A204.1 (cell line): ENCODE results near the gene HCCS.
"Not testable (repeated sequence)": the region's sequence is repeated elsewhere in the genome, so short reads cannot be mapped to it uniquely, and the experiment has no call there.

ENCODE experiments used
- FAIRE-seq: peaks from 2 replicates; lab custom pipeline; 2012; peaks lifted over from hg19 to GRCh38; lab: Jason Lieb, UNC

The HCCS gene

GRCh38 chrX:11111037-11111851, at the start of gene HCCS:
Gene HCCS, plus strand, starts transcription at chrX:11111332. Its CDS starts 729 bp downstream, at chrX:11112061.
- peak; percentile 19 for FAIRE-seq

- FAIRE-seq, result no peak
Measured at GRCh38 chrX:11064276-11064675, 46.9 kb upstream of the HCCS start.

DNA sequence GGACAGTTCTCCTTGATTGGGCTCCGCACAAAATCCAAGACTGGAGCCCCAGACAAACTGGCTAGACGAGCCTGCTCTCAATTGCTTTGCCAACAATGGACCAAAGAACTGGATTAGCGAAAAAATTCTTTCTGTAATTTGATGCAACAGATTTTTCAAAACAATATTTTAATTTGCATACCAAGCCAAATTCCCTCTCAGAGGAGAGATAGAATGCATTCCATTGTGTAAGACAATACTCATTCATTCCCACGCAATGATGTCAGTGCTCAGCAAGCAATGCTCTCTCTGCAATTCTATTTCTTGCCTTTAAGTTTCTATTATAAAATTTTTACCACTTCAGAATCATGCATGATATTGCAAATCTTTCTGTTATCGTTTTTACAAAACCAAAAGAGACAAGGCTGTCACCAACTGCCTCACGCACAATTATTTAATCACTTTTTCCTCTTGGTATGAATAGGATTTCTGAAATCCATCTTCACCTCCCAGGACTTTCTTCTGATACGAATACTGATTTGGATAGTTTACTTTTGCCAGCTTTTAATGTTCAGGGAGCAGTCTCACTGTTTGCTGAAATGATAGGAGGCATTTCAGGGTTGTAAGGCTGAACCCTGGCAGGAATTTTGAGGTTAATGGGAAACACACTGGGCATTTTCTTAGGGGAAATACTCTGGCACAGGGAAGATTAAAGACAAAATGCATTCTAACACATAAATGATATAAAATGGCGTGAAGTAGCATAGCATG, 46.1 kb upstream of the HCCS start:
- no peak for FAIRE-seq

- FAIRE-seq, result no peak
Measured at GRCh38 chrX:11066812-11067211, 44.3 kb upstream of the HCCS start.

DNA sequence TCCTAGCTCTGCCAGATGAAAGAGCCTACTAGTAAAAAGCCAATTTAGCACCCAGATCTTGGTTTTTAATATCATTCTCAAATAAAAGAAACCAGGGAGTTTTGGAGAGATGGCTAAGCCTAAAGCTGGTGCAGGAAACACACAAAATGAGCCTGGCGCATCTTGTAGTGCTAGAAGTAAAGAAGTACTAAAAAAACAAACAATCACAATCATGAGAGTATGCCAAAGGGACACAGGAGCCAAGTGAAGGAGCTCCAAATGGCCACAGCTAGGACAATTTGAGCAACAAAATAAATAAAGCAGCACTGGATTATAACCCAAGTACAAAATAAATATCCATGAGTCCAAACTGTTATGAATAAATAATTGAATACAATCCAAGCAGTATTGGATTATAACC, 37.8 kb upstream of the HCCS start:
- no peak for FAIRE-seq

- no peak for FAIRE-seq
Measured at GRCh38 chrX:11080741-11081305, 30.3 kb upstream of the HCCS start.

GRCh38 chrX:11081511-11081910, 29.6 kb upstream of the HCCS start:
- FAIRE-seq, result no peak

DNA sequence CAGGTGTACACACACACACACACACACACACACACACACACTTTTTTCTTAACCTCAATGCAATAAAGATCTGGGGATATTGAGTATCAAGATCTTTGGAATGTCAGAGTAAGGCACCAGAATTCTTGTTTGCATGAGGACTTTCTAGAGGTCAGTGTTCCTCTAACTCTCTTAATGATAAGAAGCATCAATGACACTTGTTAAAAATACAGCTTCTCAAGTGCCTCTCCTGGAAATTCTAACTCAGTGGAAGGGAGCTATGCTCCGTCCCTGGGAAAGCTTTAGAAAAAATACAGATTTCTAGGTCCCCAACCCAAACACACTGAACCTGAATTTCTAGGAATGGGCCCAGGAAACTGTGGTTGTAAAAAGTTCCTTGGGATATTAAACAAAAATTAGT, 25.8 kb upstream of the HCCS start:
- no peak for FAIRE-seq

- no peak for FAIRE-seq
Measured at GRCh38 chrX:11089802-11090201, 21.3 kb upstream of the HCCS start.

- no peak for FAIRE-seq
Measured at GRCh38 chrX:11097933-11098332, 13.2 kb upstream of the HCCS start.

GRCh38 chrX:11099465-11099864, 11.7 kb upstream of the HCCS start:
- no peak for FAIRE-seq

- peak; percentile 91 for FAIRE-seq
Measured at GRCh38 chrX:11100281-11101035, 10.7 kb upstream of the HCCS start.

DNA sequence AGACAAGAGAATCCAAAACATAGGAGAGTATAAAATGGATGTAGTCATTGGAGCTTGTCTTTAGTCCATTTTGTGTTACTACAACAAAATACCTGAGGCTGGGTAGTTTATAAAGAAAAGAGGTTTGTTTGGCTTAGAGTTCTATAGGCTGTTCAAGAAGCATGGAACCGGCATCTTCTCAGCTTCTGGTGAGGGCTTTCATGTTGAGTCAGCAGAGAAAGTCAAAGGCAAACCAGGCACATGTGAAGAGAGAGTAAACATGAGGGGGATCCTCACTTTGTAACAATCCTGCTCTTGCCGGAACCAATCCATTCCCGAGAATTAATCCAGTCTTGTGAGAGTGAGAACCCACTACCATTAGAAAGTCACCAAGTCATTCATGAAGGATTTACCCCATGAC, 8.1 kb upstream of the HCCS start:
- no peak for FAIRE-seq

GRCh38 chrX:11103751-11104150, 7.4 kb upstream of the HCCS start:
- no peak for FAIRE-seq

GRCh38 chrX:11105080-11105479, 6.1 kb upstream of the HCCS start:
- no peak for FAIRE-seq

DNA sequence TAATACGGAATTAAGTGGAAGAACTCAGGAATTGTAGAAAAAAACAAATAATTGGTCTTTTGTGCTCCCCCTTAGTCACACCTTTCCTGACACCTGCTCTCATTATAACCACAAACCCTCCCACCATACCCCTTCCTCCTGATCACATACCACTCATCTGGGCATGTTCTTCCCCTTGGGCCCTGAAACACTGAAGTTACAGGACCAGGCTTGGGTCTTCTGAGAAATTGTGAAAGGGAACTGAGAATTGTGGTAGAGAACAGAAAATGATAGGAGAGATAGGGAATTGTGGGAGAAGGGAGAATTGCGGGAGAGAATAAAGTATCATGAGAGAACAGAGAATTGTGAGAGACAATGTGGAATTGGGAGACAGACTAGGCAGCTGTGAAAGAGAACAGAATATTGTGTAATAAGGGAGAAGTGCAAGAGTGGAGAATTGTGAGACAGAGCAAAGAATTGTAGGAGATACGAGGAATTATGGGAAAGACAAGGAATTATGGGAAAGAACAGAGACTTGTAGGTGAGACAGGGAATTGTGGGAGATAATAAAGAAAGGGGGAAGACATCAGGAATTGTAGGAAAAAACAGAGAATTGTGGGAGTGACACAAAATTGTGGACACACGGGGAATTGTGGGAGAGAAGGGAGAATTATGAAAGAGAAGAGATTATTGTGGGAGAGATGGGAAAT, 2.7 kb upstream of the HCCS start:
- no peak for FAIRE-seq

- FAIRE-seq, result no peak
Measured at GRCh38 chrX:11109968-11110367, 1.2 kb upstream of the HCCS start.

GRCh38 chrX:11111947-11112346, 815 bp downstream of the HCCS start:
- FAIRE-seq, result no peak

DNA sequence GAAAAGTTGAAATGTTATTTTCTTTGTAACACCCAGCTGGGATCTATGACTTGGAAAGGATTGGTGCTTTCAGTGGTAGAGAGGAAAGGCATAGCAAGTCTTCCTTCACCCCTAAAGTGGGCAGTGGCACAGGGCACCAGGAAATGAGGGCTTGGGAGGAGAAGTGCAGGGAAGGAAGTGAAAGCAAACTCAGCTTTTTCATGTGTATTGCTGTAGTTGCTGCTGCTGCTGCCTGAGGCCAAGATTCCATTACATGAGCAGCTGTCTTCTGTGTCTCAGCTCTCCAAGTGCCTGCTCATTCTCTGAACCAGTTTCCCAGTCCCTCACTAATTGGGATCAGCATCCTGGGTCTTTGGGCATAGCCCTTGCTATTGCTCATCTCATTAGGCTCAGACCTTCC, 2.6 kb downstream of the HCCS start:
- FAIRE-seq, result no peak

- FAIRE-seq, result no peak
Measured at GRCh38 chrX:11117745-11118144, 6.6 kb downstream of the HCCS start.

DNA sequence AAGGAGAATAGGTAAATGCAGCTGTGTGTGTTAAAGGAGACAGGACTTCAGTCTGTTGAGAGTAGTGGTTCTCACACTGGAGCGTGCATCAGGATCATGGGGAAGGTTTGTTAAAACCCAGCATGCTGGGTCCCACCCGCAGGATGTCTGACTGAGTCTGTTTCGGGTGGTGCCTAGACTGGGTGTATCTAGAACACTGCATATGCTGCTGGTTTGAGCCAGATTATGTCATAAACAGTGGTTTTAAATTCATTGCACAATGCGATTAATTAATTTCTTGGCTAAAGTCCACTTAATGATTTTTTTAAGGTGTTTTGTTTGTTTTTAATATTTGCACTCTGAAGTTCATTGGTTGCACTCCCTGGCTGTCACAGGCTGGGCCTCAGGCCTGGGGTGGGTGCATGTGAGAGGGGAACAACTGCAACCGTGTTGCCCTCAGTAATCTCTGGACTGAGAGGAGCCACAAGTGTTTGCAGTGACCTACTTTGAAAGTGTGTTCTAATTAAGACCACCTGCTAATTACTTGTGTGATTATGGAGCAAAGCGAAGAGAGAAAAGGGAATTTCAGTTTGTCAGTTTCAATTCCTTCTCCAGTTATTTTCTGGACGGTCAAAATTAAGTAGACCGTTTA, 8.3 kb downstream of the HCCS start:
- FAIRE-seq, result no peak

- not testable (repeated sequence) for FAIRE-seq
Measured at GRCh38 chrX:11123087-11123486, 12.0 kb downstream of the HCCS start.
